OCI-LY7 (cell line): ENCODE measurements around the gene ARL16. TPM values are rescaled to one million over a fixed set of nuclear protein-coding genes. Genes with fewer than 3 reads are reported as not detected.

ENCODE experiments used
- BruUV-seq: library from RNA; stranded (reverse); fragments of 400-500 nt; replicated peaks from 2 replicates; lab custom pipeline; 2021; lab: Mats Ljungman, UMichigan
- CTCF ChIA-PET: fragments of 300-600 bp; sonication (Branson Sonifier 250); formaldehyde crosslinking; loops from one replicate; lab custom pipeline; 2022; ENCODE audit warnings: antibody characterized with exemption; ENCODE audit not compliant: unreplicated experiment; lab: Charles Lee
- POLR2A ChIA-PET: fragments of 300-600 bp; sonication (Branson Sonifier 250); formaldehyde crosslinking; loops from one replicate; lab custom pipeline; 2022; ENCODE audit warnings: antibody characterized with exemption; lab: Charles Lee
- DNase-seq: peaks from one replicate; pipeline ENCODE4 v3.0.0-alpha.2; 2015; ENCODE audit warnings: low spot score
- H2AFZ ChIP-seq: fragments of 200-600 bp; sonication (generic), shearing (Covaris generic); 2 replicates; pipeline ENCODE4 v1.6.1; 2014; ENCODE audit warnings: mild to moderate bottlenecking, antibody characterized with exemption, low read length, moderate library complexity
- H3K27ac ChIP-seq: fragments of 200-600 bp; sonication (generic); 2 replicates; pipeline ENCODE4 v1.5.1; 2014; ENCODE audit warnings: mixed run types, low read depth, mild to moderate bottlenecking, moderate library complexity, low read length, inconsistent platforms; ENCODE audit not compliant: poor library complexity, severe bottlenecking
- H3K36me3 ChIP-seq: fragments of 200-600 bp; sonication (generic); 2 replicates; pipeline ENCODE4 v1.6.1; 2014; ENCODE audit warnings: mild to moderate bottlenecking, antibody characterized with exemption, low read length, moderate library complexity, mixed read lengths; ENCODE audit not compliant: insufficient read depth
- H3K4me1 ChIP-seq: fragments of 200-600 bp; sonication (generic); 2 replicates; pipeline ENCODE4 v1.5.1; 2014; ENCODE audit warnings: mild to moderate bottlenecking, low read length; ENCODE audit not compliant: insufficient read depth, poor library complexity, severe bottlenecking
- H3K4me2 ChIP-seq: fragments of 200-600 bp; sonication (generic); 2 replicates; pipeline ENCODE4 v1.6.1; 2014; ENCODE audit warnings: mild to moderate bottlenecking, low read length
- H3K4me3 ChIP-seq: fragments of 200-600 bp; sonication (generic); 2 replicates; pipeline ENCODE4 v1.5.1; 2014; ENCODE audit warnings: mild to moderate bottlenecking, low read depth, low read length; ENCODE audit not compliant: poor library complexity, severe bottlenecking
- H3K79me2 ChIP-seq: fragments of 200-600 bp; sonication (generic); 2 replicates; pipeline ENCODE4 v1.6.1; 2016; ENCODE audit warnings: low read depth, mild to moderate bottlenecking, low read length, moderate library complexity, mixed read lengths; ENCODE audit not compliant: insufficient read depth
- H3K9me2 ChIP-seq: fragments of 200-600 bp; sonication (generic); 2 replicates; pipeline ENCODE4 v1.6.1; 2016; ENCODE audit warnings: mild to moderate bottlenecking, low read length, mixed read lengths; ENCODE audit not compliant: insufficient read depth
- H3K9me3 ChIP-seq: fragments of 200-600 bp; sonication (generic); 2 replicates; pipeline ENCODE4 v1.6.1; 2014; ENCODE audit warnings: mild to moderate bottlenecking, mixed run types, low read length, mixed read lengths
- H4K20me1 ChIP-seq: fragments of 200-600 bp; sonication (generic); 2 replicates; pipeline ENCODE4 v1.6.1; 2014; ENCODE audit warnings: mild to moderate bottlenecking, antibody characterized with exemption, low read length, moderate library complexity, mixed read lengths; ENCODE audit not compliant: insufficient read depth
- EZH2phosphoT487 ChIP-seq: fragments of 200-600 bp; sonication (generic); IDR thresholded peaks from 2 replicates; pipeline ENCODE4 v1.6.1; 2018; ENCODE audit warnings: low read depth, borderline replicate concordance, mild to moderate bottlenecking, mixed run types, antibody characterized with exemption, low read length, moderate library complexity, mixed read lengths
- intact Hi-C: fragments of 100-400 bp; cut with micrococcal nuclease; formaldehyde crosslinking; loops from one replicate; pipeline ENCODE4 v1.10.0; 2022; ENCODE audit not compliant: unreplicated experiment
- total RNA-seq, 2 experiments: library from RNA; depleted of rRNA in 1 of 2; stranded (reverse); fragments of >200 nt in 1 of 2; shearing (Covaris generic) in 1 of 2; gene quantifications; 2 replicates each; pipeline ENCODE4 v1.2.3, GENCODE V29; 2014 to 2022
- TF ChIP-seq, protein P1 (sequence below): fragments of 200-600 bp; sonication (generic); conservative IDR thresholded peaks from 2 replicates; pipeline ENCODE4 v1.5.1; 2014; ENCODE audit warnings: mild to moderate bottlenecking, antibody characterized with exemption, low read length, moderate library complexity, mixed read lengths

Gene ARL16
- total RNA-seq, 2 experiments from 2014 or later, result 49.8 to 86.1 TPM

- no peak for DNase-seq
- TSS peak; percentile 32 for BruUV-seq
- Histone ChIP-seq H3K27ac (no peak overlapping the region), H3K4me1 (peaks cover 25% of the 10 kb centered on the region), H3K9me3 (no peaks in the 10 kb centered on the region), H3K4me3 (no peak overlapping the region), H3K9me2 (no peaks in the 10 kb centered on the region), H3K79me2 (peaks cover 50% of the 10 kb centered on the region), H4K20me1 (peaks cover 12% of the 10 kb centered on the region; the same call in 1 of the 2 replicates), H3K4me2 (no peak overlapping the region), H2AFZ (no peak overlapping the region), H3K36me3 (peaks cover 85% of the 10 kb centered on the region)
- ChIA-PET POLR2A (no interaction called here), CTCF (no interaction called here)
- no peak for TF ChIP-seq EZH2phosphoT487
- TF ChIP-seq, protein P1, sequence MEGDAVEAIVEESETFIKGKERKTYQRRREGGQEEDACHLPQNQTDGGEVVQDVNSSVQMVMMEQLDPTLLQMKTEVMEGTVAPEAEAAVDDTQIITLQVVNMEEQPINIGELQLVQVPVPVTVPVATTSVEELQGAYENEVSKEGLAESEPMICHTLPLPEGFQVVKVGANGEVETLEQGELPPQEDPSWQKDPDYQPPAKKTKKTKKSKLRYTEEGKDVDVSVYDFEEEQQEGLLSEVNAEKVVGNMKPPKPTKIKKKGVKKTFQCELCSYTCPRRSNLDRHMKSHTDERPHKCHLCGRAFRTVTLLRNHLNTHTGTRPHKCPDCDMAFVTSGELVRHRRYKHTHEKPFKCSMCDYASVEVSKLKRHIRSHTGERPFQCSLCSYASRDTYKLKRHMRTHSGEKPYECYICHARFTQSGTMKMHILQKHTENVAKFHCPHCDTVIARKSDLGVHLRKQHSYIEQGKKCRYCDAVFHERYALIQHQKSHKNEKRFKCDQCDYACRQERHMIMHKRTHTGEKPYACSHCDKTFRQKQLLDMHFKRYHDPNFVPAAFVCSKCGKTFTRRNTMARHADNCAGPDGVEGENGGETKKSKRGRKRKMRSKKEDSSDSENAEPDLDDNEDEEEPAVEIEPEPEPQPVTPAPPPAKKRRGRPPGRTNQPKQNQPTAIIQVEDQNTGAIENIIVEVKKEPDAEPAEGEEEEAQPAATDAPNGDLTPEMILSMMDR, result no peak
- intact Hi-C loops, result no loop called here
These were observed 22.1 kb upstream of the ARL16 start for GRCh38 chr17:81705518-81706231.

DNA sequence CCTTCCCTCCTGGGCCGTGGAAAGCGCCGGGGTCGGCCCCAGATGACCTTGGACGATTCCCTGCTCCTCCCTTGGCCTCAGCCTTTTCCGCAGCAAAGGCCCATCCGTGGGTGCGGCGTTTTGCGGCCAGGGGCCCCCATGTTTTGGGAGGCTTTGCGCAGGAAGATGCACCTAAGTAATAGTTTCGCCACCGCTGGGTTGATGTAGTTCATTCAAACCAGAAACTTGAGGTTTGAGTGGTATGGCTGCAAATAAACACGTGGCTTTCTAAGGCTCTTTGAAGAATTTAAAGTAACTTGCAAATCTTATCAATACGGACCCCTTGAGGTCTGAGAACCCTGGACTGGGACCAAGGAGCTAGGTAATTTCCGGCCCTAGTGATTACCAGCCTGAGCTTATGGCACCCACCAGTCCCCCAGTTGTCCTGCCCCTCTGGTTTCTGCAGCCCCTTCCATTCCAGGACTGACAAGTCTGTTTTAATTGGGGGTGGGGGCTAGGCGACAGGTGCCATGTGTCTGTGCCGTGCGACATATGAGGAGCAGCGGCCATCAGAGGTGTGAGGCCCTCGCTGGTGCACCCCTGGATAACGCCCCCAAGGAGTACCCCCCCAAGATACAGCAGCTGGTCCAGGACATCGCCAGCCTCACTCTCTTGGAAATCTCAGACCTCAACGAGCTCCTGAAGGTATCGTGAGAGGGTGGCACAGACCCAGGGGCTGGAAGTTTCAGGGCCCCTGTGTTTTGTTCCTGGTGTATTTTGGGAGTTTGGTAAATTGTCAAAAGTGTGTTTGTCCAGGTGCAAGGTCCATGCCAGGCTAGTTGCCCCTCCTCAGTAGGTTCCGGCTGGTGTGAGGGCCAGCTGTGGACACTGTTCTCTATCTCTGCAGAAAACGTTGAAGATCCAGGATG is 20.4 kb upstream of the ARL16 start:
- DNase-seq, result peak; percentile 37
- ChIA-PET POLR2A (interaction anchor here (0.6 to 1.9 kb wide), 5 partner anchors 7 to 409 kb away, joined by 3 to 12 read pairs (median 3); partner anchors contain the start of genes ARL16, HGS and SLC38A10), CTCF (interaction anchor here (0.6 kb wide), 1 partner anchor 224 kb away, joined by 4 read pairs; the partner anchor contains the start of gene MAFG)
- peaks cover 62% of the 10 kb centered on the region for H3K79me2 ChIP-seq
- H3K4me3 ChIP-seq, result peak overlapping the region; percentile 92
- H4K20me1 ChIP-seq, result peaks cover 12% of the 10 kb centered on the region; the same call in 1 of the 2 replicates
- H3K36me3 ChIP-seq, result peaks cover 91% of the 10 kb centered on the region
- intact Hi-C loops, result loop anchor here (1.0 kb wide), 2 partner anchors 7 to 21 kb away; partner anchors contain the start of gene ARL16
- no peaks in the 10 kb centered on the region for H3K9me3 ChIP-seq
- H3K4me1 ChIP-seq, result peaks cover 23% of the 10 kb centered on the region
- no TSS peak for BruUV-seq
- no peak for TF ChIP-seq EZH2phosphoT487
- TF ChIP-seq, protein P1, result no peak
- H3K4me2 ChIP-seq, result peak overlapping the region; percentile 92
- no peaks in the 10 kb centered on the region for H3K9me2 ChIP-seq
- H3K27ac ChIP-seq, result peak overlapping the region; percentile 80
- H2AFZ ChIP-seq, result peak overlapping the region; percentile 3; the same call in 1 of the 2 replicates
